Amygdala (tissue), 56 donors: Measurements from ENCODE around the gene TMEM129.

Experiments
- DNase-seq, 56 donors: peaks; one replicate each; lab custom pipeline; 2025; lab: John Stamatoyannopoulos, UW

TMEM129 gene

GRCh38 chr4:1745697-1746096 is 24.6 kb upstream of the TMEM129 start:
- no peak for DNase-seq

DNA sequence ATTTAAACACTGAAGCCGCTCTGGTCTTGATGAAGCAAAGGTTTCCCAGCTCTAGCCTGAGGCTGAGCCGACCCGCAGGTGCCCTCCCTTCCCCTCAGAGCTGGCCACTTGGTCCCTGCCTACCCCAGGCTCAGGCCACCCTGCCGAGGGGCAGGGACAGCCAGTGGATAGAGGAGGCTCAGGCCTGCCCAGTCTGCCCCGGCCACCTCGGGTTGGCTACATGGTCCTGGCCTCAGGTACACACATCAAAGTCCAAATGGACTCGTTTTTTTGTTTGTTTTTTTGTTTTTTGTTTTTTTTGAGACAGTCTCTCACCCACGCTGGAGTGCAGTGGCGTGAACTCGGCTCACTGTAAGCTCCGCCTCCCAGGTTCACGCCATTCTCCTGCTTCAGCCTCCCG is 24.0 kb upstream of the TMEM129 start:
- DNase-seq: no peak

- no peak for DNase-seq
Measured at GRCh38 chr4:1744552-1744951, 23.4 kb upstream of the TMEM129 start.

DNA sequence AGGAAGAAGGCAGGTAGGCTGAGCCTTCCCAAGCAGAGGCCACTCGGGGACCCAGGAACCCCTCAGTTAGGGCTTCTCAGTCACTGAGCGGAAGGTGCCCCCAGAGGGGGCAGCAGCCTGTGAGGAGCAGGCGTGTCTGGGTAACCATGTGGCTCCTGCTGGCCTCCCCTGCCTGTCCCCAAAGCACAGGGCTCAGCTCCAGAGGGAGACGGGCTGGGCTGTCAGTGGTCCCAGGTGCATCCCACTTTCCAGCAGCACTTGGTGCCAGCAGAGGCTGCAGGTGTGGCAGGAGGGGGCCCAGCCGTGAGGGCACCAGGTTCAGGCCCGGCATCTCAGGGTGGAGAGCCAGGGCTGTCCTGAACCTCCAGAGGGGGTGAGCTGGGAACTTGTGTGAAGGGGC is 22.9 kb upstream of the TMEM129 start:
- no peak for DNase-seq

- DNase-seq: no peak
Measured at GRCh38 chr4:1743551-1743950, 22.4 kb upstream of the TMEM129 start.

DNA sequence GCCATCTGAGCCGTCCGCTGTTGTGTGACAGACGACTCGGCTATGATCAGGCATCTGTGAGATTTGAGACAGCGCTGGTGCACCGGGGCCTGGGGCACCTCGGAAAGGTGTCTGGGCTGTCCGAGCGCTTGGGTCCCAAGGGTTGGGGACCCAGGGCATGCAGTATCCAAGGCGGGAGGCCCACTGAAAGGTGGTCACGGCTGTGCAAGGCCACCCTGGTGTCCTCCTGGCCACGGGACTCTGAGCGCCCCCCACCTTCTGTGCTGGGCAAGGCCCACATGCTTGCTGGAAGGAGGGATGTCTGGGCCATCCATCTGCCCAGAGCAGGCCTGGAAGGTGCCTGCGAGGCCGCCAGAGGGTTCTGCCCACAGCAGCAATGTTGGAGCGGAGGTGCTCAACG is 20.1 kb upstream of the TMEM129 start:
- DNase-seq: no peak

- no peak for DNase-seq
Measured at GRCh38 chr4:1740021-1740545, 19.0 kb upstream of the TMEM129 start.

- DNase-seq: no peak
Measured at GRCh38 chr4:1739358-1739757, 18.2 kb upstream of the TMEM129 start.

DNA sequence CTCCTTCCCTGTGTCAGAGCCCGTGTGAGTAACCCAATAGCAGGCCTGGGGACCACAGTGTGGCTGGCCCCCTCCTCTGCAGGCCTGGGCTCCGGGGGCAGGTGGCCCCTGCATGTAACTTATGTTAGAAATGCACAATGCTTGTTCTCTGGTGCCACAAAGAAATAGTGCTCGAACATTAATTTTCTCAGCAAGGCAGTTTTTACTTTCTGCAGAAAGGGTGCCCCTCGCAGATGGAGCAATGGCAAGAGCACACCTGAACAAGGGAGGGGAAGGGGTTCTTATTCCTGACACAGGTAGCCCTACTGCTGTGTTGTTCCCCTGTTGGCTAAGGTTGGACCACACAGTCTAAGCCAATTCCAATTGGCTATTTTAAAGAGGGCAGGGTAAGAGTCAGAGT is 17.3 kb upstream of the TMEM129 start:
- DNase-seq: no peak

- no peak for DNase-seq
Measured at GRCh38 chr4:1737666-1738065, 16.5 kb upstream of the TMEM129 start.

GRCh38 chr4:1736812-1737211 is 15.7 kb upstream of the TMEM129 start:
- DNase-seq: no peak

DNA sequence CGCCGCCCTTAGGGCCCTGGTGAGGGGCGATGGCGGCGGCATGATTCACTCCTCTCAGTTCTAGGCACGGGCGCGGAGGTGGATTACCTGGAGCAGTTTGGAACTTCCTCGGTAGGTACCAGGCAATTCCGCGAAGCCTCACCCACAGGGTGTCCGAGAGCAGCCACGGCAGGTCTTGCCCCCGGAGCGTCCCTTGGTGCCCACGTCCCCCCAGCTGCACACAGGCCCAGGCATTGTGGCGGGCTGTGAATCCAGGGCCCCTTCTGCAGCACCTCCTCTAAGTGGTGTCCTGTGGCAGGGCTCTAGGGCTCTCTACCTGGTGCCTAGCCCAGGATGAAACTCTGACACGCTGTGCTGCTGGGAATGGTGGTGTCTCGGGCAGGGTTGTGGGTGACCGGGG is 14.1 kb upstream of the TMEM129 start:
- DNase-seq: no peak

DNA sequence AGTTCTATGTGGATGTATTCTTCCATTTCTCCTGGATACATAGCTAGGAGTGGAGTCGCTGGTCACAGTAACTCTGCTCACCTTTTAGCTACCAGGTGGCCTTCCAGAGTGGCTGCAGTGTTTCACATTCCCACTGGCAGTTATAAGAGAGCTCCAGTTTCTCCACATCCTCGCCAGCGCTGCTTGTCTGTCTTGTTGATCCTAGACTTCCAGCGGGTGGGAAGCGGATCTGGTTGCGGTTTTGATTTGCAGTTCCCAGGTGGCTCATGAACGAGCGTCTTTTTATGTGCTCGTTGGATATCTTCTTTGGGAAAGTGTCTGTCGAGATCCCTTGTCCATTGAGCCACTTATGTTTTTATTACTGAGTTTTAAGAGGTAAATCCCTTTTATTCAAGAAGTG is 11.8 kb upstream of the TMEM129 start:
- no peak for DNase-seq

- DNase-seq: no peak
Measured at GRCh38 chr4:1731180-1731579, 10.1 kb upstream of the TMEM129 start.

GRCh38 chr4:1730532-1731135 is 9.5 kb upstream of the TMEM129 start:
- no peak for DNase-seq

DNA sequence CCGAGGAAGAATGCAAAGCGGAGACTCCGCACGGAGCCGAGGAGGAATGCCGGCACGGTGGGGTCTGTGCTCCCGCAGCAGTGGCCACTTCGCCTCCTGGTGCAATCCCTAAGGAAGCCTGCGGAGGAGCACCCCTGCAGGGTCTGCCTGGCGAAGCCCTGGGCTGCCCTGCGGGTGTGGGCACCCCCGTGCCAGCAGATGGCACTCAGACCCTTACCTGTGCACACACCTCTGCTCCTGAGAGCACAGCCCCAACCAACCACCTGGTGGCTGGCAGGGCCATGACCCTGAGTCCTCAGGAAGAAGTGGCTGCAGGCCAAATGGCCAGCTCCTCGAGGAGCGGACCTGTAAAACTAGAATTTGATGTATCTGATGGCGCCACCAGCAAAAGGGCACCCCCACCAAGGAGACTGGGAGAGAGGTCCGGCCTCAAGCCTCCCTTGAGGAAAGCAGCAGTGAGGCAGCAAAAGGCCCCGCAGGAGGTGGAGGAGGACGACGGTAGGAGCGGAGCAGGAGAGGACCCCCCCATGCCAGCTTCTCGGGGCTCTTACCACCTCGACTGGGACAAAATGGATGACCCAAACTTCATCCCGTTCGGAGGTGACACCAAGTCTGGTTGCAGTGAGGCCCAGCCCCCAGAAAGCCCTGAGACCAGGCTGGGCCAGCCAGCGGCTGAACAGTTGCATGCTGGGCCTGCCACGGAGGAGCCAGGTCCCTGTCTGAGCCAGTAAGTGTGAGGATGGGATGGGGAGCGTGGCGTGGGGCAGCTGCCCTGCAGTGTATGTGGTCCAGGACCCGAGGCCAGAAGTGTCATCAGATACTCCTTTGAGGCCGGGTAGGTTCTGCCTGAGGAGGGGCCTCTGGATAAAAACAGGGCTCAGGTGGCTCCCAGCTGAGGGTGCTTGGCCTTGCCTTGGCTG is 7.2 kb upstream of the TMEM129 start:
- no peak for DNase-seq

DNA sequence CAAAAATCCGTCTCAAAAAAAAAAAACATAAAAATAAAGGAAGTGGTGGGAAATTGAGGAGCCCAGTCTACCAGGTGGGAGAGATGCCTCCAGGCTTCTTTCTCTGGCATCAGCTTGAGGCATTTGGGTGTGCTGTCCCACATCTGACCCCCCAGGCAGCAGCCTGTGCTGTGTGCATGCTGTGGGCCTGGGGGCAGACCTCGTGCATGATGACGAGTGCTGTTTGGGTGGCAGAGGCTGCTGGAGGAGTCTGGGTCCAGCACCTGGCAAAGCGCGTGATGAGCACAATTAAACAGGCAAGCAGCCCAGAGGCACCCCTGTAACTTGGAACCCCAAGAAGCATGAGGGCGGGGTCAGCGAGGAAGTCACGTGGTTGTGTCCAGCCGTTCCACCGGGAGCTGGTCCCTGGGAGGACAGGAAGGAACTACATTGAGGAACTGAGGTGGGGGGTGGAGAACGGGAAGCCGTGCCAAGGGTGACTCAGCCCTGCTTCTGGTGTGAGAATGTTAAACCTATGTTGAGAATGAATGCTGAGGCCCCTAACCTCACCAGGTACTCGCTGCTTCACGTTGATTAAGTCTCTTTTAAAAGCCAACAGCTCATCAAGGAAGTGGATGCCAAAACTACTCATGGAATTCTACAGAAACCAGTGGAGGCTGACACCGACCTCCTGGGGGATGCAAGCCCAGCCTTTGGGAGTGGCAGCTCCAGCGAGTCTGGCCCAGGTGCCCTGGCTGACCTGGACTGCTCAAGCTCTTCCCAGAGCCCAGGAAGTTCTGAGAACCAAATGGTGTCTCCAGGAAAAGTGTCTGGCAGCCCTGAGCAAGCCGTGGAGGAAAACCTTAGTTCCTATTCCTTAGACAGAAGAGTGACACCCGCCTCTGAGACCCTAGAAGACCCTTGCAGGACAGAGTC is 6.3 kb upstream of the TMEM129 start:
- DNase-seq: peak in 2 of 56 donors; percentile 13 to 21

- peak in 55 of 56 donors; percentile 24 to 97 (median 75) for DNase-seq
Measured at GRCh38 chr4:1726146-1726934, 5.2 kb upstream of the TMEM129 start.

DNA sequence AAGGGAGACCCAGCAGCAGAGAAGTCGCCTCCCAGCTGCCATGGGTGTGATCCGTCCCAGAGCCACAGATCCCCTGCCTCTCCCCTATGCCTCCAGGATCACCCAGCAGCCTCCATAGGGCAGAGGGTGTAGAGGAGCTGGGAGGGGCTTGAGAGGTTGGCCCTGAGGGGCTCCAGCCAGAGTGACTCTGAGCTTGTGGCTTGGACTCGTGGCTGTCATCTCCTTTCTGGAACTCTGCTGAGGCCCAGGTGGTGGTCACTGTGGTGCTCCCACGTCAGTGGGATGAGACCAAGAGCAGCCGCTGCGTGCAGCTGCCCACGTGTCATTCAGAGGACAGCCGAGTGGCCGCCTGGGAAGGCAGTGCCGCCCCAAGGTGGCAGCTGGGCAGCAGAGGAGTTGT is 4.4 kb upstream of the TMEM129 start:
- no peak for DNase-seq
